GM13976 (cell line): ENCODE results near the gene RSPH10B.
A peak's percentile ranks its signal among the peaks of the same experiment; 100 is the strongest.
"Not testable (repeated sequence)": the region's sequence is repeated elsewhere in the genome, so short reads cannot be mapped to it uniquely, and the experiment has no call there.

Experiments used
- DNase-seq: peaks from one replicate; pipeline ENCODE4 v3.0.0; 2012; ENCODE audit warnings: low spot score
- in situ Hi-C: fragments of 300-500 bp; cut with MboI; formaldehyde crosslinking; loops from one replicate; pipeline ENCODE4 v1.12.0; 2022; ENCODE audit warnings: low sequenced_read_pairs, mixed read lengths, inconsistent platforms; ENCODE audit not compliant: unreplicated experiment
- TF ChIP-seq, protein P1 (sequence below): IDR thresholded peaks from 2 replicates; pipeline ENCODE4 v1.5.1; 2012; ENCODE audit warnings: borderline replicate concordance, mild to moderate bottlenecking; ENCODE audit not compliant: insufficient read depth; ENCODE audit errors: extremely low read depth, missing control alignments, control extremely low read depth

Gene RSPH10B

DNA sequence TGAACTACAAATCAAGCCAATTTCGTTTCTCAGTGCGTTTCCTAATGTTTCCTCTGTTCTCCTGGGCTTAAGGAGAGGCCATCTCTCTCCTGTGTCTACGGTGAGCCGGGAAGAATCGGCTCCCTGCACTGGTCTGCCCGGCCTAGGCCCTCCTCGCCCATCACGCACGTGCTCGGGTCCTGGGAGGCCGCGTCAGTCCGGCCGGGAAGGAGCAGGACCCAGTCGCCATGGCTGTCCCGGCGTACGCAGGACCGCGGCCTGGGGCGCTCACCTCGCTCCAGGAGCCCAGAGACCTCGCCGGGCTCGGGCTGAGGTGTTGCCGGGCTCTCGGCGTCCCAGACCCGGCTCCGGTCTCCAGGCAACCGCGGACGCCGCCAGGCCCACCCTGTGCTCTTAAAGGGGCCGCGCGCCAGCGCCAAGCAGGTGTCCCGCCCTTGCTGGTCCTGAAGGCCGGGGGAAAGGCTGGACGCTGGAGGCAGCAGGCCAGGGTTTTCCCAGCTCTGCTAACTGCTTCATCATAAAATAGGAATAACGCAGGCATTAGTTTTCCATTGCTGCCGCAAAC, at the start of gene RSPH10B:
Gene RSPH10B (minus strand): TSS at position 343 of the 565 bp plus-strand sequence. CDS start 3,573 bp downstream, outside the sequence.
- DNase-seq, in situ Hi-C loops: not testable (repeated sequence)

DNA sequence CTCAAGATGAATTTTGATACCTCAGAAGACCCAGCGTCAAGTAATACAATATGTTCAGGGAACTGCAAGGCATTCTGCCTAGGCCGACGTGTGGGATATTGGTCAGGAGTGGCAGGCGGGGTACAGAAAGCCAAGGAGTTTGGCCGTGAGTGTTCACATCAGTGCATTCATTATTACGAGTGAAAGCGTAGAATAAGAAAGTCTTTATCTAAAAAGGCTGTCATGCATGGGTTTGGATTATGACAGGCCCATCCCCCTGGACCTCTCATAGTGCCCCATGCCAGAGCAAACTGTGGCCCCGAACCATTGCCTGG, 46.1 kb upstream of the RSPH10B start:
- in situ Hi-C loops = no loop called here
- TF ChIP-seq, protein P1, sequence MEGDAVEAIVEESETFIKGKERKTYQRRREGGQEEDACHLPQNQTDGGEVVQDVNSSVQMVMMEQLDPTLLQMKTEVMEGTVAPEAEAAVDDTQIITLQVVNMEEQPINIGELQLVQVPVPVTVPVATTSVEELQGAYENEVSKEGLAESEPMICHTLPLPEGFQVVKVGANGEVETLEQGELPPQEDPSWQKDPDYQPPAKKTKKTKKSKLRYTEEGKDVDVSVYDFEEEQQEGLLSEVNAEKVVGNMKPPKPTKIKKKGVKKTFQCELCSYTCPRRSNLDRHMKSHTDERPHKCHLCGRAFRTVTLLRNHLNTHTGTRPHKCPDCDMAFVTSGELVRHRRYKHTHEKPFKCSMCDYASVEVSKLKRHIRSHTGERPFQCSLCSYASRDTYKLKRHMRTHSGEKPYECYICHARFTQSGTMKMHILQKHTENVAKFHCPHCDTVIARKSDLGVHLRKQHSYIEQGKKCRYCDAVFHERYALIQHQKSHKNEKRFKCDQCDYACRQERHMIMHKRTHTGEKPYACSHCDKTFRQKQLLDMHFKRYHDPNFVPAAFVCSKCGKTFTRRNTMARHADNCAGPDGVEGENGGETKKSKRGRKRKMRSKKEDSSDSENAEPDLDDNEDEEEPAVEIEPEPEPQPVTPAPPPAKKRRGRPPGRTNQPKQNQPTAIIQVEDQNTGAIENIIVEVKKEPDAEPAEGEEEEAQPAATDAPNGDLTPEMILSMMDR = no peak
- no peak for DNase-seq

DNA sequence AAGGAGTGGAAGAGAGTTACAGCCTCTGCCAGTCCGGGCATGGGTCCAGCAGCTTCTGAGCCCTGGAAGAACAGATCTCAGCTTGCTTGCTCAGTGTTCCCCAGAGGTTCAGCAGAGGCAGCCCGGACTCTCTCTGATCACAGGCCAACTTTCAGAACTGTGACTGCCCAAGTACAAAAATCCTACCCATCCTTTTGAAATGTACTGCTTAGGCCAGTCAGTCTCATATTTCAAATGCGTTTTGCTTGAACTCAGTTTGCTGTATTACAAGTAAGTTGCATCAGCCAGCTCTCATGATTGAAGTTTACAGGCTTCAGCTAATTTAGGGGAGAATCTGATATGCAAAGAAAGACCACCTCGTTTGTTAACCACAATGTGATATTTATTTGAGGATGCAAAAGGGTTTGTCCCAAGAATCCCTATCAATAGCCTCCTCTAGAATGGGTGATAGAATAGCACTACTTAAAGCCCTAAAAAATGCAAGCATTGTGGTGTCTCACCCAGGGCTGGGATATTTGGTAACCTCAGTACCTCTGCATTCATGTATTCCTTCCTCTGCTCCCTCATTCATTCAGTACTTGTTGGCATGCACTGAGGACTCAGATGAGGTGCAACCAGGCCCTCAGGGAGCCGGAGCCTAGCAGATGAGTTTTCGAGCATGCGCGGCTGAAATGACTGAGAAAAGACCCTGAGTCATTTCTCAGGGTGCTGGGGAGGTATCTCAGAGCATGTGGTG, 45.6 kb upstream of the RSPH10B start:
- TF ChIP-seq, protein P1 = no peak
- in situ Hi-C loops = no loop called here
- DNase-seq = no peak

DNA sequence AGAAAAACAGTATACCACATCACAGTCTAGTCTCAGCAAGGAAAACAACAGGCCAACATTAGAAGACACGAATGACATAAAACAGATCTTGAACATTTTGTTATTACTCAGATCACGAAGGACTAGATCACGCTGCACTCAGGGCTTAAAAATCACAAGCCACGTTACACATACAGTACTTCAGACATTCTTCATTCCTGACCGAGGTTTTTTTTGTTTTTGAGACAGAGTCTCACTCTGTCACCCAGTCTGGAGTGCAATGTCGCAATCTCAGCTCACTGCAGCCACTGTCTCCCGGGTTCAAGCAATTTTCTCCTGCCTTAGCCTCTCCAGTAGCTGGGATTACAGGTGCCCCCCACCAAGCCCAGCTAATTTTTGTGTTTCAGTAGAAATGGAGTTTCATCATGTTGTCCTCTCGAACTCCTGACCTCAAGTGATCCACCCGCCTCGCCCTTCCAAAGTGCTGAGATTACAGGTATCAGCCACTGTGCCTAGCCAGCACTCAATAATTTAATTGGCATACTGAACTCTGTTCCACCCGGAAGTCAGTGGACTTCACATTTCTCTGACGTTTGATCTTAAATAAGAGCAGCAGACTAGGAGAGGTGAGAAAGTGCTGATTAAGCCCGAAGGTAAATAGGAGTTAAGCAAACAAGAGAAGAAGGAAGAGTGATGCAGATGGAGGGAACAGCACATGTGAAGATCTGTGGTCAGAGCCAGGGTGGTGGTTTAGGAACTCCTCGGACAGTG, 42.0 kb upstream of the RSPH10B start:
- in situ Hi-C loops = no loop called here
- DNase-seq = no peak
- TF ChIP-seq, protein P1 = no peak

DNA sequence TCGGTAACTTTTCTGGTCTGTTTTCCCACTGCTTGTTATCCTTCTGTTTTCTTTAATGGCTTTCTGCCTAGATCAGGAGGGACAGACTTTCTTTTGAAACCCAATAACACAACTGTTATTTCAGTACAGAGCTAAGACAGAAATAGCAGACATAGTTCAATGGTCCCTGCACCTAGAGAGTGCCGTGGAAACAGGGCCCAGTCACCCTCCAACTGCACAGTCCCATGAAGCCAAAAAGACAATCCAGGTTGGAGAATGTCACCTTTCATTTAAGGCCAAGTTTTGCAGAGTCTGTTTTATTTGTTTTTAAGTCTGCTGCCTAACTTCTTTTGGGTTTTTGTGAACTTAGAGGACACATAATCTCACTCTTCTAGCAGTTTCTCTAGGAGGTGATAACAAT, 41.1 kb upstream of the RSPH10B start:
- in situ Hi-C loops = no loop called here
- TF ChIP-seq, protein P1 = no peak

DNA sequence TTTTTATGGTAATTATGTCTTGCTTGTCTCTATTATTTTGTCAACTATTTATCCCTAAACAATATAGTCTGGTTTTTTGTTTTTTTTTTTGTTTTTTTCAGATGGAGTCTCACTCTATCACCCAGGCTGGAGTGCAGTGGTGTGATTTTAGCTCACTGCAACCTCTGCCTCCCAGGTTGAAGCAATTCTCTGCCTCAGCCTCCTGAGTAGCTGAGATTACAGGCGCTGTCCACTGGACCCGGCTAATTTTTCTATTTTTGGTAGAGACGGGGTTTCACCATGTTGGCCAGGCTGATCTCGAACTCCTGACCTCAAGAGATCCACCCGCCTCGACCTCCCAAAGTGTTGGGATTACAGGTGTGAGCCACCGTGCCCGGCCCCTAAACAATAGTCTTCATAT, 39.9 kb upstream of the RSPH10B start:
- in situ Hi-C loops = not testable (repeated sequence)

More for the DNA sequence above, 41.1 kb upstream of the RSPH10B start:
- no peak for DNase-seq

DNA sequence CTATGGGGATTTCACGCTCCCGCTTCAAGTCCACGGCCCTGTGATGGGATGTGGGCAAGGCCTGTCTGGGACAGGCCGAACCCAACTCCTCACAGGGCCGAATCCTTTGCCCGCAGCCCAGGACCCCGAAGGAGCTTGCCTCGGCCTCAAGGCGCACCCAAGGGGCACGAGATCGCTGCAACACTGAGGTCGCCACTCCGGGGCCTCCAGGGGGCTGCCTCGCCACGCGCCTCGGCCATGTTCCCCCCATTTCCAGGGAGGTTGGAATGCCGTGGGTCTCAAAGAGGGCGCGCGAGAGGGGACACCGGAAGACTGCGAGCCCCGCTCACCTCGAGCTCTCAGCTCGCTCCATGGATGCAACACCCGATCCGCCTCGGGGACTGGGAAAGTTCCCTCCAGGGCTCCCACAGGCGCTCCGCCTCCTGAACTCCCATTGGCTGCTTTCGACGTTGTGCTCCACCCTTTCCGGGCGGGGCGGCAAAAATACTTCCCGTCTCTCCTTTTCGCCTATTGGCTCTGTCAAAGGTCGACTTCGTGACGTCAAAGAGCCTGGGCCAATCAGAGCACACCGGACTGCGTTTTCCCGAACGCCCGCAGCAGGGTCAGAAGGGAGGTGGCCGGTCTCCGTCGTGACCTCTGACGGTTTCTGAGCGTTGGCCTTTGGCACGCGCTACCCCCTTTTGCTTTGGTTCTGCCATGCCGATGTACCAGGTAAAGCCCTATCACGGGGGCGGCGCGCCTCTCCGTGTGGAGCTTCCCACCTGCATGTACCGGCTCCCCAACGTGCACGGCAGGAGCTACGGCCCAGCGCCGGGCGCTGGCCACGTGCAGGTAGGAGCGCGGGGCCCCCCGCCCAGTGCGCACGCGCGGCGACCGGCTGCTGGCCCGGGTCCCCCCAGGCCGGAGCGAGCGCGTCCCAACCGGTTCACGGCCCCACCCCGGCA, 38.5 kb upstream of the RSPH10B start, which contains the start of the genes AIMP2 and PMS2:
Gene AIMP2 (plus strand): TSS at position 605 of the 944 bp plus-strand sequence. CDS start 92 bp downstream, at position 697.
Gene PMS2 (minus strand): TSS at position 382 of the 944 bp plus-strand sequence. CDS start 30 bp downstream, at position 352.
- peak; percentile 94 for DNase-seq
- in situ Hi-C loops = no loop called here
- TF ChIP-seq, protein P1 = peak; percentile 5

More for the DNA sequence above, 39.9 kb upstream of the RSPH10B start:
- not testable (repeated sequence) for DNase-seq

DNA sequence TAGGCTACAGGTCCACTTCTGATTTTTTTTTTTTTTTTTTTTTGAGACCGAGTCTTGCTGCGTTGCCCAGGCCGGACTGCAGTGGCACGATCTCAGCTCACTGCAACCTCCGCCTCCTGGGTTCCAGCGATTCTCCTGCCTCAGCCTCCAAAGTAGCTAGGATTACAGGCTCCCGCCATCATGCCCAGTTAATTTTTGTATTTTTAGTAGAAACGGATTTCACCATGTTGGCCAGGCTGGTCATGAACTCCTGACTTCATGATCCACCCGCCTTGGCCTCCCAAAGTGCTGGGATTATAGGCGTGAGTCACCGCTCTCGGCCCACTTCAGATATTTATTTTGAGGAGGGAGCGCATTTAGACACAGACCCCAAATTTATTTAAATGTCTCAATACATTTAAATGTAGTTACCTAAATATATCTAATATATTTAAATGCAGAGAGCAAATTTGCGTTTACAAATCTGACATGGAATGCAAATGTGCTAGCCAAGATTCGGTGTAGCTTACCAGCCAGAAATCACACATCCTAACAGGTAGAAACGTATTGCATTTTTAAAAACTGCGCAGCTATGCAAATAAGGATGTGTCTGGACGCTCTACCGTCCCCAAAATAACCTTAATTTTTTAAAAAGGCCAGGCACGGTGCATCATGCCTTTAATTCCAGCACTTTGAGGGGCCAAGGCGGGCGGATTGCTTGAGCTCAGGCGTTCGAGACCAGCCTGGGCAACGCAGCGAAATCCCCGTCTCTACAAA, 37.5 kb upstream of the RSPH10B start:
- DNase-seq, in situ Hi-C loops: not testable (repeated sequence)
